H1 (cell line): ENCODE results near the gene RBM18. TPM values are rescaled to one million over a fixed set of nuclear protein-coding genes. Genes with fewer than 3 reads are reported as not detected.

Source experiments
- GABPA ChIP-seq: IDR thresholded peaks from 2 replicates; pipeline ENCODE4 v1.6.1; 2011; ENCODE audit warnings: mild to moderate bottlenecking, low read length, moderate library complexity, borderline replicate concordance; ENCODE audit not compliant: insufficient read depth
- polyA plus RNA-seq, 7 experiments: library from polyadenylated mRNA; depleted of rRNA in 3 of 7; stranded (reverse) in 5 of 7; unstranded in 2 of 7; fragments of >200 nt in 5 of 7; fragments of 200-250 nt in 2 of 7; gene quantifications; 1 replicate in 5 of 7; 2 replicates in 1 of 7; 4 replicates in 1 of 7; pipeline versions ENCODE4 v1.2.1 to v1.2.3, GENCODE V29; 2011 to 2013; ENCODE audit warnings: missing spikeins in 2 of 7, mixed read lengths in 2 of 7
- total RNA-seq: library from RNA; stranded (reverse); fragmentation: NEBNext Ultra II Directional; extraction: Animal tissue kit (Norgen Biotek cat#: 25700); gene quantifications from 2 replicates; pipeline ENCODE4 v1.2.1, GENCODE V29; 2021
- TF ChIP-seq, protein P1 (sequence below): IDR thresholded peaks from 2 replicates; pipeline ENCODE4 v1.6.1; 2011; ENCODE audit warnings: low read depth, mild to moderate bottlenecking, low read length; ENCODE audit not compliant: insufficient read depth

RBM18 gene
- total and polyA plus RNA-seq, 2 of the 8 experiments (the other 6 are each of a cell fraction or from before 2014, with no cell fraction given) = 5.9 to 14.3 TPM

DNA sequence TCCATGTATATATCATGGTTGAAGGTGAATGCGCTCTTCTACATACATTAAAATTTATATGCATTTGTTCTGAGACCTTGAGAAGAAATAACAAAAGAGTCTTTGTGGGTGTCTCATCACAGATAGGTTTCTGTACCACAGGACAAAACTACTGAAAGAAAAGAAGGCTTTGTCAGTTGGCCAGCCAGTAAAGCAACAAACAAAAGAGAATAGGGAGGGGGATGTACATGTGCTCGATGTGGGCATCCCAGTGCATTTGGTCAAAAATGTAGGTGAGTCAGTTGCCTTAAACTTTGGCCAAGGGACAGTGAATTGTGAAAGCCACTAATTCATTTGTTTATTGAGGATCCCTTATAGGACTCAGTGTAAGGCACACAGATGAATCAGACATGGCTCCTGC, 13.3 kb downstream of the RBM18 start (continued):
- TF ChIP-seq, protein P1, sequence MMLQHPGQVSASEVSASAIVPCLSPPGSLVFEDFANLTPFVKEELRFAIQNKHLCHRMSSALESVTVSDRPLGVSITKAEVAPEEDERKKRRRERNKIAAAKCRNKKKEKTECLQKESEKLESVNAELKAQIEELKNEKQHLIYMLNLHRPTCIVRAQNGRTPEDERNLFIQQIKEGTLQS = no peak
- TF ChIP-seq GABPA = no peak
